Brain pericyte (primary cell): ENCODE measurements around the gene MAP1B.

Source experiments
- DNase-seq: peaks from one replicate; pipeline ENCODE4 v3.0.0-alpha.2; 2012; ENCODE audit warnings: low read depth, low spot score

Gene MAP1B

GRCh38 chr5:72224946-72225463 is 117.7 kb downstream of the MAP1B start:
- DNase-seq, result no peak

GRCh38 chr5:72225741-72226140 is 118.5 kb downstream of the MAP1B start:
- no peak for DNase-seq

GRCh38 chr5:72226950-72227349 is 119.7 kb downstream of the MAP1B start:
- no peak for DNase-seq

GRCh38 chr5:72228960-72229359 is 121.7 kb downstream of the MAP1B start:
- DNase-seq, result no peak

GRCh38 chr5:72231991-72232703 is 124.9 kb downstream of the MAP1B start:
- no peak for DNase-seq

- DNase-seq, result no peak
These were observed 125.6 kb downstream of the MAP1B start for GRCh38 chr5:72232838-72233237.

GRCh38 chr5:72233835-72234234 is 126.6 kb downstream of the MAP1B start:
- no peak for DNase-seq

GRCh38 chr5:72234265-72234700 is 127.0 kb downstream of the MAP1B start:
- no peak for DNase-seq

- no peak for DNase-seq
These were observed 127.6 kb downstream of the MAP1B start for GRCh38 chr5:72234868-72235267.

- DNase-seq, result no peak
These were observed 128.4 kb downstream of the MAP1B start for GRCh38 chr5:72235725-72236124.

- no peak for DNase-seq
These were observed 130.1 kb downstream of the MAP1B start for GRCh38 chr5:72237415-72237814.

GRCh38 chr5:72237879-72238278 is 130.6 kb downstream of the MAP1B start:
- DNase-seq, result no peak

GRCh38 chr5:72238712-72239445 is 131.6 kb downstream of the MAP1B start:
- DNase-seq, result no peak

- no peak for DNase-seq
These were observed 134.2 kb downstream of the MAP1B start for GRCh38 chr5:72241346-72242003.

GRCh38 chr5:72242796-72243475 is 135.7 kb downstream of the MAP1B start:
- DNase-seq, result no peak

GRCh38 chr5:72243706-72244105 is 136.4 kb downstream of the MAP1B start:
- no peak for DNase-seq

GRCh38 chr5:72244862-72245371 is 137.6 kb downstream of the MAP1B start:
- DNase-seq, result no peak

- no peak for DNase-seq
These were observed 138.3 kb downstream of the MAP1B start for GRCh38 chr5:72245546-72245945.

GRCh38 chr5:72245951-72246532 is 138.8 kb downstream of the MAP1B start:
- no peak for DNase-seq

GRCh38 chr5:72246954-72247442 is 139.7 kb downstream of the MAP1B start:
- no peak for DNase-seq

- DNase-seq, result no peak
These were observed 141.2 kb downstream of the MAP1B start for GRCh38 chr5:72248410-72248981.
